Parathyroid adenoma (tissue), 2 donors: ENCODE results near the gene ARHGAP6.

Experiments used
- H2AFZ ChIP-seq: fragments of 300-600 bp; sonication (generic); one replicate; pipeline ENCODE4 v1.7.0; 2017; ENCODE audit warnings: antibody characterized with exemption, mild to moderate bottlenecking
- H3K27ac ChIP-seq: fragments of 300-600 bp; sonication (generic); one replicate; pipeline ENCODE4 v1.7.0; 2017
- H3K27me3 ChIP-seq: fragments of 300-600 bp; sonication (generic); one replicate; pipeline ENCODE4 v1.7.0; 2017; ENCODE audit warnings: low read length; ENCODE audit not compliant: control insufficient read depth, insufficient read depth
- H3K36me3 ChIP-seq: fragments of 300-600 bp; sonication (generic); one replicate; pipeline ENCODE4 v1.7.0; 2017; ENCODE audit warnings: low read length; ENCODE audit not compliant: control insufficient read depth, insufficient read depth
- H3K4me1 ChIP-seq: fragments of 300-600 bp; sonication (generic); one replicate; pipeline ENCODE4 v1.7.0; 2017; ENCODE audit warnings: control low read depth
- H3K4me2 ChIP-seq: fragments of 300-600 bp; sonication (generic); one replicate; pipeline ENCODE4 v1.7.0; 2017; ENCODE audit warnings: low read length
- H3K4me3 ChIP-seq: fragments of 300-600 bp; sonication (generic); one replicate; pipeline ENCODE4 v1.7.0; 2017; ENCODE audit warnings: low read depth, low read length
- H3K79me2 ChIP-seq: fragments of 300-600 bp; sonication (generic); one replicate; pipeline ENCODE4 v1.7.0; 2017; ENCODE audit warnings: control low read depth
- H3K9ac ChIP-seq: fragments of 300-600 bp; sonication (generic); one replicate; pipeline ENCODE4 v1.7.0; 2017; ENCODE audit warnings: mild to moderate bottlenecking
- H3K9me3 ChIP-seq: fragments of 300-600 bp; sonication (generic); one replicate; pipeline ENCODE4 v1.7.0; 2017; ENCODE audit warnings: low read length; ENCODE audit not compliant: control insufficient read depth
- TF ChIP-seq, protein P1 (sequence below): fragments of 300-600 bp; sonication (generic); IDR thresholded peaks from one replicate; pipeline ENCODE4 v1.7.0; 2017; ENCODE audit warnings: antibody characterized with exemption, mild to moderate bottlenecking
- donor health status: primary hyperparathyroidism.

The ARHGAP6 gene

DNA sequence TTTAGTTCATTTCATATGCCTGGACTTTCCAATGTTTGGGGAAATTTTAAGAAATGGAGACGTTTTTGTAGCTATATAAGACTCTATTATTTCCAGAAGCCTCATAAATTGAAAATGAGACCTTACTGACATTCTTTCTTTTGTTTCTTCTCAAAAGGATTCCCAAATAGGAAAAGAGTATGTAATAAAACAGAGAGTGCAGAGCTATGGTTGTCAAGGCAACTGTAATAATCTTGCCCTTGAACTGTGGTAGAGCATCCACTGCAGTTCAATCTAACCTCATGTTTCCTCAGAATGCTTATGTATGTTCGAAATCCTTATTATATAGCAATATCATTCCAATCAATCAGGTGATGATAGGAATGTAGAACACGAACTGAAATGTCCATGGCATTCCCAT, 318.4 kb downstream of the ARHGAP6 start:
- Histone ChIP-seq H3K9ac (no peak overlapping the region), H3K27ac (no peak overlapping the region)
- TF ChIP-seq, protein P1, sequence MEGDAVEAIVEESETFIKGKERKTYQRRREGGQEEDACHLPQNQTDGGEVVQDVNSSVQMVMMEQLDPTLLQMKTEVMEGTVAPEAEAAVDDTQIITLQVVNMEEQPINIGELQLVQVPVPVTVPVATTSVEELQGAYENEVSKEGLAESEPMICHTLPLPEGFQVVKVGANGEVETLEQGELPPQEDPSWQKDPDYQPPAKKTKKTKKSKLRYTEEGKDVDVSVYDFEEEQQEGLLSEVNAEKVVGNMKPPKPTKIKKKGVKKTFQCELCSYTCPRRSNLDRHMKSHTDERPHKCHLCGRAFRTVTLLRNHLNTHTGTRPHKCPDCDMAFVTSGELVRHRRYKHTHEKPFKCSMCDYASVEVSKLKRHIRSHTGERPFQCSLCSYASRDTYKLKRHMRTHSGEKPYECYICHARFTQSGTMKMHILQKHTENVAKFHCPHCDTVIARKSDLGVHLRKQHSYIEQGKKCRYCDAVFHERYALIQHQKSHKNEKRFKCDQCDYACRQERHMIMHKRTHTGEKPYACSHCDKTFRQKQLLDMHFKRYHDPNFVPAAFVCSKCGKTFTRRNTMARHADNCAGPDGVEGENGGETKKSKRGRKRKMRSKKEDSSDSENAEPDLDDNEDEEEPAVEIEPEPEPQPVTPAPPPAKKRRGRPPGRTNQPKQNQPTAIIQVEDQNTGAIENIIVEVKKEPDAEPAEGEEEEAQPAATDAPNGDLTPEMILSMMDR = no peak

DNA sequence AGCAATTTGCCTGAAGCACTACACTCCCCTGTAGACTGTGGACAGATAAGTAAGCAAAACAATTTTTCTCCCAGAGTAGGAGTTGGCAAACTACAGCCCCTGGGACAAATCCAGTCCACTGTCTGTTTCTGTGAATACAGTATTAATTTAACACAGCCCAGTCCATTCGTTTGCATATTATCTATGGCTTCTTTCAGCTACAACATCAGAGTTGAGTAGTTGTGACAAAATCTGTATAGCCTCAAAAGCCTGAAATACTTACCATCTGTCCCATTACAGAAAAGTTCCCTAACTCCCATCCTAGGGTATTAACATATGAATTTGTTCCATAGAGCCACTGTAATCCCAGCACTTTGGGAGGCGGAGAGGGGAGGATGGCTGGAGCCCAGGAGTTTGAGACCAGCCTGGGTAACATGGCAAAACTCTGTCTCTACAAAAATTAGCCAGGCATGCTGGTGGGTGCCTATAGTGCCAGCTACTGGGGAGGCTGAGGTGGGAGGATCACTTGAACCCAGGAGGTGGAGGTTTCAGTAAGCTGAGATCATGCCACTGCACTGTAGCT, 319.5 kb downstream of the ARHGAP6 start:
- no peaks in the 10 kb centered on the region for H3K79me2 ChIP-seq
- H3K4me2 ChIP-seq = no peak overlapping the region
- no peaks in the 10 kb centered on the region for H3K4me1 ChIP-seq
- no peak overlapping the region for H2AFZ ChIP-seq
- no peaks in the 10 kb centered on the region for H3K27me3 ChIP-seq
- H3K9ac ChIP-seq = no peak overlapping the region
- H3K27ac ChIP-seq = no peak overlapping the region
- TF ChIP-seq, protein P1 = no peak
- no peaks in the 10 kb centered on the region for H3K9me3 ChIP-seq
- no peaks in the 10 kb centered on the region for H3K36me3 ChIP-seq
- H3K4me3 ChIP-seq = no peak overlapping the region

More for the DNA sequence above, 318.4 kb downstream of the ARHGAP6 start:
- no peak overlapping the region for H3K4me3 ChIP-seq
- H3K4me2 ChIP-seq = no peak overlapping the region
- peaks cover 2% of the 10 kb centered on the region for H3K4me1 ChIP-seq
- H3K9me3 ChIP-seq = no peaks in the 10 kb centered on the region
- H3K79me2 ChIP-seq = no peaks in the 10 kb centered on the region
- H2AFZ ChIP-seq = no peak overlapping the region
- no peaks in the 10 kb centered on the region for H3K36me3 ChIP-seq
- H3K27me3 ChIP-seq = no peaks in the 10 kb centered on the region

DNA sequence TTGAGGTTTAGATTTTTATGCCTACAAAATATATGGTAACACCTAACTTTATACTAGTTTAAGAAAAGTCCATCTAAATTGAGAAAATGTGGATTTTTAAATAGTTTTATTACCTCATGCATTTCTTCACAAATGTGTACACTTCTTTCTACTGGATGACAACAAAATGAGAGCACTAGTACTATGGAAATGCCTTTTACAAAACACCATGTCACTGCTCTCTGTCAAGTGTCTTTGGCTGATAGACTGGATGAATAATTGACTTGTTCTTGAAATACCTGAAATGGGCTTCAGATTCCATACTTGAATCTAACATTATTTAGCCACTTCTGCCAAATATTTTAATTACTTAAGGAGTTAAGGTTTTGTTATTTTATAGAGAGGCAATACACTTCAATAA, 323.0 kb downstream of the ARHGAP6 start:
- Histone ChIP-seq H3K4me3 (no peak overlapping the region), H3K9ac (no peak overlapping the region), H3K79me2 (no peaks in the 10 kb centered on the region), H3K9me3 (no peaks in the 10 kb centered on the region), H3K4me2 (no peak overlapping the region), H3K4me1 (no peaks in the 10 kb centered on the region), H3K27me3 (no peaks in the 10 kb centered on the region), H3K36me3 (no peaks in the 10 kb centered on the region), H3K27ac (peak overlapping the region; percentile 88), H2AFZ (no peak overlapping the region)
- TF ChIP-seq, protein P1 = no peak

DNA sequence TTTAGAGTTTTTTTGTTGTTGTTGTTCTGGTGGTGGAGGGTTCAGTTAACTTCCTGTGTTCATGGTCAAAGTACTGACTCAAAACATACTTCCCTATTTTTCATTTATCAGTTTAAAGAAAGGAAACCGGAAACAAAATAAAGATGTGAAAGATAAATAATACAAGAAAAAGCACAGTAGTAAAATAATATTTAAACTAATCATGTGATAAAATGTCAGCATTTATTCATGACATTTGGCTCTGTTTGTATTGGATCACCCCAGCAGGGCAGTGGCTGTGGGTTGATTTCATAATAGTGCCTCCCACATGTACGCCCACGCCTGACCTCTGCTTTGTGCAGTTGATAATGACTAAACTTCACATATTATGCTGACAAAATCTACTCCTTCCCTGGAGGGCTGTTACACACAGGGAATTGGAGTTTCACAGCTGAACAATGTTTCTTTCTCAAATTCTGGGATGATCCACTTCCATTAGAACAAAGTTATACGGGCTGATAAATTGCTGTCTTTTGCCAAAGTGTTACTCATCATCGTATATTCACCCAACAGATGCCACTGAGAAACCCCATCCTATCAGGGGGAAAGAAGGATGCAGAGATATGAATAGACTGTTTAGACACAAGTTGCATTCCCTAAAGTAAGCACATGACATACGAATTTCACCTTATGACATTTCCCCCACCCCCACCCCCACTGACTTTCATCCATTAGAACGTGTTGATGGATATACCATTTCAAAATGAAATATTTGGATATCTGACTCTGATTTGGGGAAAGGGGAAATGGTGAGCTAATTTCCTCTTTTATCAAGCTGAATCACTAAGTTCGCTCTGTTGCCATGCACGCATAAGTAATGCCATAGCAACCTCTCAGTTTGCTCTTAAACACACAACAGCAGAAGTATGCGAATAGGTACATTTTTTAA, 324.2 kb downstream of the ARHGAP6 start:
- Histone ChIP-seq H3K27ac (peak overlapping the region; percentile 88), H3K9ac (no peak overlapping the region)
- TF ChIP-seq, protein P1 = no peak

More for the DNA sequence above, 324.2 kb downstream of the ARHGAP6 start:
- no peaks in the 10 kb centered on the region for H3K27me3 ChIP-seq
- no peaks in the 10 kb centered on the region for H3K79me2 ChIP-seq
- no peaks in the 10 kb centered on the region for H3K36me3 ChIP-seq
- no peak overlapping the region for H3K4me3 ChIP-seq
- H2AFZ ChIP-seq = peak overlapping the region; percentile 50
- H3K4me2 ChIP-seq = no peak overlapping the region
- H3K4me1 ChIP-seq = no peaks in the 10 kb centered on the region
- H3K9me3 ChIP-seq = no peaks in the 10 kb centered on the region
